Measurements from ENCODE around the gene MBD4. TPM values are rescaled to one million over a fixed set of nuclear protein-coding genes. Genes with fewer than 3 reads are reported as not detected.
"Not testable (repeated sequence)": the region's sequence is repeated elsewhere in the genome, so short reads cannot be mapped to it uniquely, and the experiment has no call there.

The MBD4 gene
- total RNA-seq, 2 donors from 2014 or later, result 55.3 to 60.9 TPM

- peaks cover 0 to 4% of the 10 kb centered on the region in 2 donors for H3K9me3 Mint-ChIP-seq
- no peak for ATAC-seq (replicated peaks in 1 of 2)
- no peak overlapping the region for H3K4me3 Mint-ChIP-seq
- H3K36me3 Mint-ChIP-seq (ENCODE audit: insufficient read depth in 2 of 2), result peaks cover 0 to 2% of the 10 kb centered on the region in 2 donors
- no peaks in the 10 kb centered on the region for H3K27me3 Mint-ChIP-seq (ENCODE audit: low read depth)
- peaks cover 26% of the 10 kb centered on the region for H3K4me1 Mint-ChIP-seq (ENCODE audit: low read depth)
- no peak for DNase-seq
- H3K27ac Mint-ChIP-seq, result no peak overlapping the region
Measured at GRCh38 chr3:129421236-129421883, 18.4 kb downstream of the MBD4 start.

- peaks cover 11% of the 10 kb centered on the region for H3K4me1 Mint-ChIP-seq (ENCODE audit: low read depth)
Measured at GRCh38 chr3:129419476-129419875, 20.3 kb downstream of the MBD4 start.

DNA sequence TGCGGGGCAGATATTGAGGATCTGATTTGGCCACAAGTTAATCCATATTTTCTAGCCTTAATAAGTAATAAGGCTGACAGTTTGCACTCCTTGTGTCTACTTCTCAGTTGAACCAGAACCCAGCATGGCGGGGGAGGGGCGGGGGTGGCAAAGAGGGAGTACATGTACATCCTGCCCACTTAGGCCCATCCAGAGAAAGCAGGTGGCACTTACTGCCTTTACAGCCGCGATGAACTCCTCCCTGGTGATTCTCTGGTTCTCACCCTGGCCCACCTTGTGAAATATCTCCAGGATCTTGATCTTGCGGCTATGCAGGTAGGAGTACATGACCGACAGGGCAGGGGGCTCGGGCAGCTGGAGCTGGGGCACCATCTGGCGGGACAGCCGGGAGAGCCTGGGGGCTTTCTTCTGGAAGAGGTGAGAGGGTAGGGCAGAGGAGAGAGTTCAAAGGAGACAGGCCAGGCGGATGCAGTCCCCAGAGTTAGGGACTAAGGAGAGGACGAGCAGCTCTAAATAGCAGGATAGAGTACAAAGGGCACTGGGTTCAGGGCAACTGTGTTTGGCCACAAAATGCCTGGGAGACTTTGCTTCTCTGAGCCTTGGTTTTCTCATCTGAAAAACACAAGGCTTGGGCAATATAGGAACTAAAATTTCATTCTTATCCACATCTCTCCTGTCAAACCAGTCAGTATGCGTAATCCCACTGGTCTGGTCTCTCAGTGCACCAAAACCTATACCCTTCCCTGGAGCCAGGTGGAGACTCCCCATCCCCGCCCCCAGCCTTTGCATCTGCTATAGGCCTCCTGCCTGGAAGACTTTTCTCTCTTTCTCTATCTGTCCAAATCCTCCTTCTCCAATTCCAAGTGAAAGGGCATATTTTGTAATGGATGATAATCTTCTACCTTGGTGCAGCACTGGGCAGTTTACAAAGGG, 21.4 kb downstream of the MBD4 start:
- H3K9me3 Mint-ChIP-seq, result no peaks in the 10 kb centered on the region
- no peaks in the 10 kb centered on the region for H3K36me3 Mint-ChIP-seq (ENCODE audit: insufficient read depth in 2 of 2)
- ATAC-seq (replicated peaks in 1 of 2) (no peak), DNase-seq (no peak)
- peaks cover under 1% of the 10 kb centered on the region for H3K27me3 Mint-ChIP-seq (ENCODE audit: low read depth)
- peaks cover 6% of the 10 kb centered on the region for H3K4me1 Mint-ChIP-seq (ENCODE audit: low read depth)
- H3K4me3 Mint-ChIP-seq, result no peak overlapping the region
- no peak overlapping the region for H3K27ac Mint-ChIP-seq

More at GRCh38 chr3:129419476-129419875, 20.3 kb downstream of the MBD4 start:
- Mint-ChIP-seq H3K9me3 (peaks cover 0 to 4% of the 10 kb centered on the region in 2 donors), H3K27ac (no peak overlapping the region), H3K4me3 (no peak overlapping the region), H3K36me3 (ENCODE audit: insufficient read depth in 2 of 2) (peaks cover 0 to 2% of the 10 kb centered on the region in 2 donors), H3K27me3 (ENCODE audit: low read depth) (no peaks in the 10 kb centered on the region)
- ATAC-seq (replicated peaks in 1 of 2), result no peak
- no peak for DNase-seq

DNA sequence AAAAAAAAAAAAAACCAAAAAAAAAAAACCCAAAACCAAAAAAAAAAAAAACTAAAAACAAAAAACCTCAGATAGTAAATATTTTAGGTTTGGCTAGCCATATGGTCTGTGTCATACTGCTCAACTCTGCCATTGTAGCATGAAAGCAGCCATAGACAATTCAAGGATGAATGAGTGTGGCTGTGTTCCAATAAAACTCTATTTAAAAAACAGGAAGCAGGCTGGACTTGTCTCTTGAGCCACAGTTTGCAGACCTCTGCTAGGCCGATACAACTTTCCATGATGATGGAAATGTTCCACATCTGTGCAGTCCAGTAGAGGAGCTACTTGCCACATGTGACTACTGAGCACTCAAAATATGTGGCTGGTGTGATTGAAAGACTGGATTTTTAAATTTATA, 22.4 kb downstream of the MBD4 start:
- ATAC-seq (replicated peaks in 1 of 2) (no peak), DNase-seq (no peak)
- Mint-ChIP-seq H3K4me3 (no peak overlapping the region), H3K27ac (no peak overlapping the region), H3K27me3 (ENCODE audit: low read depth) (peaks cover 6% of the 10 kb centered on the region), H3K9me3 (no peaks in the 10 kb centered on the region), H3K4me1 (ENCODE audit: low read depth) (peaks cover 6% of the 10 kb centered on the region), H3K36me3 (ENCODE audit: insufficient read depth in 2 of 2) (no peaks in the 10 kb centered on the region)

- DNase-seq, result no peak
- Mint-ChIP-seq H3K27ac (no peak overlapping the region), H3K4me1 (ENCODE audit: low read depth) (peaks cover 6% of the 10 kb centered on the region), H3K27me3 (ENCODE audit: low read depth) (peaks cover 6% of the 10 kb centered on the region), H3K9me3 (no peaks in the 10 kb centered on the region), H3K36me3 (ENCODE audit: insufficient read depth in 2 of 2) (no peaks in the 10 kb centered on the region), H3K4me3 (no peak overlapping the region)
- ATAC-seq (replicated peaks in 1 of 2), result no peak
Measured at GRCh38 chr3:129416415-129416814, 23.3 kb downstream of the MBD4 start.

DNA sequence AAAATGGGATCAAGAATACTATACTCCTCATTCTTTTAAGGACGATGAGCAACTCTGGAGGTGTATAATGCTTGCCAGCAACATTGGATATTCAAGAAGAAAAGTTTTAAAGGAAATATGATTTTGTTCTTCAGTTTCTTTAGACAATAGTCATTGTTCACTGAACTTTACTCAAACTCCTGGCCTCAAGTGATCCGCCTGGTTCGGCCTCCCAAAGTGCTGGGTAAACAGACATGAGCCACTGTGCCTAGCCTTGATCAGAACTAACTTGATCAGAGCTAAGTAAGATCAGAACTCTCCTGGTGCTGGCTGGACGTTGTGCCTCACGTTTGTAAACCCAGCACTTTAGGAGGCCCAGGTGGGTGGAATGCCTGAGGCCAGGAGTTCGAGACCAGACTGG, 23.9 kb downstream of the MBD4 start:
- H3K4me1 Mint-ChIP-seq (ENCODE audit: low read depth), result peaks cover 6% of the 10 kb centered on the region
- no peak overlapping the region for H3K27ac Mint-ChIP-seq
- H3K27me3 Mint-ChIP-seq (ENCODE audit: low read depth), result peaks cover 6% of the 10 kb centered on the region
- no peaks in the 10 kb centered on the region for H3K9me3 Mint-ChIP-seq
- DNase-seq, result no peak
- no peaks in the 10 kb centered on the region for H3K36me3 Mint-ChIP-seq (ENCODE audit: insufficient read depth in 2 of 2)
- no peak overlapping the region for H3K4me3 Mint-ChIP-seq
- ATAC-seq (replicated peaks in 1 of 2), result no peak

DNA sequence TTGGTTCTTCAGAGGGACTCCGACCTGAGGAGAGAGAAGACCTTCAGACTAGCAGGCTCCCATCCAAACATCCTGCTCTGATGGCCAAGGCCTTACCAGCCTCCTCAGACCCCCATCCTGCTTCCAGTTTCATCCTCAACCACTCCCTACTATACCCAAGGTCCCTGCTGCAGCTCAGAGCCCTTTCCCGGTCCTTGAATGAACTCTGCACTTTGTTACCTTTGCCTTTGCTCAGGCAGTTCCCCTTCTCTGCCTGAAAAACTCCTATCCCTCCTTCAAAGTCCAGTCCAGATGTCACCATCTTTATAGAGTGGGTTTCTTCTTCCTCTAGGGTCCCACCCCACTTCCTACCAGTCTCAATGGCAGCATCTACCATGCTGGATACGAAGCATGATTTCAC, 24.4 kb downstream of the MBD4 start:
- DNase-seq, result no peak
- no peaks in the 10 kb centered on the region for H3K9me3 Mint-ChIP-seq
- H3K27ac Mint-ChIP-seq, result no peak overlapping the region
- no peak for ATAC-seq (replicated peaks in 1 of 2)
- no peak overlapping the region for H3K4me3 Mint-ChIP-seq
- peaks cover 6% of the 10 kb centered on the region for H3K4me1 Mint-ChIP-seq (ENCODE audit: low read depth)
- H3K36me3 Mint-ChIP-seq (ENCODE audit: insufficient read depth in 2 of 2), result no peaks in the 10 kb centered on the region
- peaks cover 6% of the 10 kb centered on the region for H3K27me3 Mint-ChIP-seq (ENCODE audit: low read depth)

- ATAC-seq (replicated peaks in 1 of 2), result peak; percentile 31 to 76
- no peaks in the 10 kb centered on the region for H3K36me3 Mint-ChIP-seq (ENCODE audit: insufficient read depth in 2 of 2)
- H3K27ac Mint-ChIP-seq, result no peak overlapping the region
Measured at GRCh38 chr3:129413687-129414506, 25.9 kb downstream of the MBD4 start.

DNA sequence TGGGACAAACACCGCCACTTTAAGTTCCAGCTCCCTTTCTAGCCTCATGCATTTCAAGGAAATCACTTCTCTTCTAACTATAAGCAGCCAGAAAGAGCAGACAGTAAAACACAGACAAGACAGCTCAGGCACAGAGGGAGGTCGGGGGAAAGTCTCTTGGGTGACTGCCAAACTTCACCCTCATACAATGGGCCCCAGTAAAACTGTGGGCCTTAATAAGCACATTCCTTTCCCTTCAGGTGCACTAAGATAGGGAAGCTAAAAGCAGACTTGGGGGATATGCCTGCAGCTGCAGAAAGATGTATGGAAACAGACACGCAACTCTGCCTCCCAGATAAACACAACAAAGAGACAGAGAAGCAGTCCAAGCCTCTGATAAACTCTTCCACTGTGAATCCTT, 26.5 kb downstream of the MBD4 start:
- H3K4me1 Mint-ChIP-seq (ENCODE audit: low read depth); ATAC-seq (replicated peaks in 1 of 2); H3K27me3 Mint-ChIP-seq (ENCODE audit: low read depth); H3K27ac Mint-ChIP-seq; H3K4me3 Mint-ChIP-seq; H3K36me3 Mint-ChIP-seq (ENCODE audit: insufficient read depth in 2 of 2); H3K9me3 Mint-ChIP-seq; DNase-seq: not testable (repeated sequence)

More at GRCh38 chr3:129413687-129414506, 25.9 kb downstream of the MBD4 start:
- DNase-seq, result no peak
- peaks cover 6% of the 10 kb centered on the region for H3K27me3 Mint-ChIP-seq (ENCODE audit: low read depth)
- H3K9me3 Mint-ChIP-seq, result no peaks in the 10 kb centered on the region
- peaks cover 6% of the 10 kb centered on the region for H3K4me1 Mint-ChIP-seq (ENCODE audit: low read depth)
- no peak overlapping the region for H3K4me3 Mint-ChIP-seq

- ATAC-seq (replicated peaks in 1 of 2) (no peak), DNase-seq (no peak)
- H3K4me3 Mint-ChIP-seq, result no peak overlapping the region
- H3K27ac Mint-ChIP-seq, result no peak overlapping the region
- H3K4me1 Mint-ChIP-seq (ENCODE audit: low read depth), result peaks cover 6% of the 10 kb centered on the region
- H3K36me3 Mint-ChIP-seq (ENCODE audit: insufficient read depth in 2 of 2), result no peaks in the 10 kb centered on the region
- no peaks in the 10 kb centered on the region for H3K9me3 Mint-ChIP-seq
- H3K27me3 Mint-ChIP-seq (ENCODE audit: low read depth), result peaks cover 6% of the 10 kb centered on the region
Measured at GRCh38 chr3:129412542-129413198, 27.1 kb downstream of the MBD4 start.

- ATAC-seq (replicated peaks in 1 of 2) (no peak), DNase-seq (no peak)
- Mint-ChIP-seq H3K4me3 (no peak overlapping the region), H3K27ac (no peak overlapping the region), H3K4me1 (ENCODE audit: low read depth) (peaks cover 6% of the 10 kb centered on the region), H3K36me3 (ENCODE audit: insufficient read depth in 2 of 2) (no peaks in the 10 kb centered on the region), H3K9me3 (no peaks in the 10 kb centered on the region), H3K27me3 (ENCODE audit: low read depth) (peaks cover 6% of the 10 kb centered on the region)
Measured at GRCh38 chr3:129410971-129411370, 28.8 kb downstream of the MBD4 start.

GRCh38 chr3:129409541-129409940, 30.2 kb downstream of the MBD4 start:
- H3K4me1 Mint-ChIP-seq (ENCODE audit: low read depth), result peaks cover 6% of the 10 kb centered on the region
- no peak overlapping the region for H3K27ac Mint-ChIP-seq
- DNase-seq (no peak), ATAC-seq (replicated peaks in 1 of 2) (no peak)
- H3K36me3 Mint-ChIP-seq (ENCODE audit: insufficient read depth in 2 of 2), result no peaks in the 10 kb centered on the region
- peaks cover 6% of the 10 kb centered on the region for H3K27me3 Mint-ChIP-seq (ENCODE audit: low read depth)
- no peak overlapping the region for H3K4me3 Mint-ChIP-seq
- H3K9me3 Mint-ChIP-seq, result no peaks in the 10 kb centered on the region
